DMS53 (cell line): Measurements from ENCODE around the gene C8G.
A peak's percentile ranks its signal among the peaks of the same experiment; 100 is the strongest.

Experiments used
- DNase-seq: peaks from one replicate; lab custom pipeline; 2025; lab: John Stamatoyannopoulos, UW

Gene C8G

GRCh38 chr9:136983167-136983566, 38.1 kb downstream of the C8G start:
- DNase-seq = no peak

- no peak for DNase-seq
Observed at GRCh38 chr9:136983656-136984314, 38.7 kb downstream of the C8G start.

GRCh38 chr9:136984464-136985026, 39.5 kb downstream of the C8G start:
- DNase-seq = no peak

- DNase-seq = no peak
Observed at GRCh38 chr9:136985027-136985602, 40.1 kb downstream of the C8G start.

GRCh38 chr9:136985853-136986252, 40.8 kb downstream of the C8G start:
- DNase-seq = no peak

GRCh38 chr9:136988872-136989271, 43.8 kb downstream of the C8G start:
- DNase-seq = no peak

- DNase-seq = no peak
Observed at GRCh38 chr9:136990242-136990911, 45.3 kb downstream of the C8G start.

GRCh38 chr9:136991993-136992818, 47.2 kb downstream of the C8G start, which contains the start of gene PAXX:
Gene PAXX (plus strand): TSS chr9:136992422. CDS start chr9:136992444, 22 bp downstream.
- peak; percentile 95 for DNase-seq

GRCh38 chr9:136992819-136993369, 47.9 kb downstream of the C8G start:
- no peak for DNase-seq

GRCh38 chr9:136994180-136994887, 49.3 kb downstream of the C8G start:
- DNase-seq = no peak

- peak; percentile 82 for DNase-seq
Observed at GRCh38 chr9:136994888-136995230, 49.8 kb downstream of the C8G start.

- DNase-seq = peak; percentile 66
Observed at GRCh38 chr9:136995362-136995761, 50.3 kb downstream of the C8G start.

GRCh38 chr9:136995772-136996311, 50.8 kb downstream of the C8G start:
- DNase-seq = peak; percentile 53
